ENCODE results near the gene LRPAP1.
"Not testable (repeated sequence)": the region's sequence is repeated elsewhere in the genome, so short reads cannot be mapped to it uniquely, and the experiment has no call there.

LRPAP1 gene

GRCh38 chr4:3563403-3563802 lies 31.2 kb upstream of the LRPAP1 start:
- FAIRE-seq = no peak
- DNase-seq (ENCODE audit: low spot score) = no peak

- not testable (repeated sequence) for FAIRE-seq
These were observed 29.9 kb upstream of the LRPAP1 start for GRCh38 chr4:3562127-3562526.

GRCh38 chr4:3560465-3560864 lies 28.2 kb upstream of the LRPAP1 start:
- FAIRE-seq; DNase-seq (ENCODE audit: low spot score): not testable (repeated sequence)

More at GRCh38 chr4:3562127-3562526, 29.9 kb upstream of the LRPAP1 start:
- not testable (repeated sequence) for DNase-seq (ENCODE audit: low spot score)

GRCh38 chr4:3559381-3560290 lies 27.4 kb upstream of the LRPAP1 start:
- not testable (repeated sequence) for FAIRE-seq; DNase-seq (ENCODE audit: low spot score)

- not testable (repeated sequence) for DNase-seq (ENCODE audit: low spot score); FAIRE-seq
These were observed 26.3 kb upstream of the LRPAP1 start for GRCh38 chr4:3558514-3558836.

- not testable (repeated sequence) for DNase-seq (ENCODE audit: low spot score); FAIRE-seq
These were observed 25.7 kb upstream of the LRPAP1 start for GRCh38 chr4:3557676-3558513.

- not testable (repeated sequence) for DNase-seq (ENCODE audit: low spot score); FAIRE-seq
These were observed 24.9 kb upstream of the LRPAP1 start for GRCh38 chr4:3557088-3557492.

GRCh38 chr4:3556244-3556867 lies 24.1 kb upstream of the LRPAP1 start:
- FAIRE-seq; DNase-seq (ENCODE audit: low spot score): not testable (repeated sequence)

GRCh38 chr4:3555459-3556070 lies 23.3 kb upstream of the LRPAP1 start:
- FAIRE-seq; DNase-seq (ENCODE audit: low spot score): not testable (repeated sequence)

- not testable (repeated sequence) for FAIRE-seq; DNase-seq (ENCODE audit: low spot score)
These were observed 19.1 kb upstream of the LRPAP1 start for GRCh38 chr4:3551366-3551765.

GRCh38 chr4:3550792-3551325 lies 18.6 kb upstream of the LRPAP1 start:
- DNase-seq (ENCODE audit: low spot score); FAIRE-seq: not testable (repeated sequence)

GRCh38 chr4:3550041-3550440 lies 17.8 kb upstream of the LRPAP1 start:
- not testable (repeated sequence) for FAIRE-seq; DNase-seq (ENCODE audit: low spot score)

GRCh38 chr4:3549694-3550001 lies 17.4 kb upstream of the LRPAP1 start:
- DNase-seq (ENCODE audit: low spot score); FAIRE-seq: not testable (repeated sequence)

GRCh38 chr4:3548991-3549693 lies 16.9 kb upstream of the LRPAP1 start:
- not testable (repeated sequence) for DNase-seq (ENCODE audit: low spot score); FAIRE-seq

- DNase-seq (ENCODE audit: low spot score); FAIRE-seq: not testable (repeated sequence)
These were observed 14.5 kb upstream of the LRPAP1 start for GRCh38 chr4:3546721-3547120.

- not testable (repeated sequence) for DNase-seq (ENCODE audit: low spot score); FAIRE-seq
These were observed 13.1 kb upstream of the LRPAP1 start for GRCh38 chr4:3545351-3545750.

GRCh38 chr4:3544259-3545025 lies 12.2 kb upstream of the LRPAP1 start:
- not testable (repeated sequence) for FAIRE-seq; DNase-seq (ENCODE audit: low spot score)

- FAIRE-seq = not testable (repeated sequence)
These were observed 11.2 kb upstream of the LRPAP1 start for GRCh38 chr4:3543415-3543814.

GRCh38 chr4:3538906-3539305 lies 6.7 kb upstream of the LRPAP1 start:
- not testable (repeated sequence) for FAIRE-seq; DNase-seq (ENCODE audit: low spot score)

More at GRCh38 chr4:3543415-3543814, 11.2 kb upstream of the LRPAP1 start:
- DNase-seq (ENCODE audit: low spot score) = not testable (repeated sequence)
